MM.1S (cell line): Measurements from ENCODE around the gene TMED8.

Source experiments
- DNase-seq: peaks from one replicate; pipeline ENCODE4 v3.0.0-alpha.2; 2015
- H2AFZ ChIP-seq: fragments of 300-600 bp; sonication (generic); 2 replicates; pipeline ENCODE4 v1.6.0; 2016; ENCODE audit warnings: antibody characterized with exemption, low read length
- H3F3A ChIP-seq: fragments of 300-600 bp; sonication (generic); 2 replicates; pipeline ENCODE4 v1.6.1; 2016; ENCODE audit warnings: mild to moderate bottlenecking, antibody characterized with exemption, low read length, moderate library complexity, mixed read lengths; ENCODE audit not compliant: insufficient read depth
- H3K27ac ChIP-seq: fragments of 300-600 bp; sonication (generic); 2 replicates; pipeline ENCODE4 v1.5.1; 2016; ENCODE audit warnings: mild to moderate bottlenecking, low read length
- H3K27me3 ChIP-seq: fragments of 300-600 bp; sonication (generic); replicated peaks from 2 replicates; pipeline ENCODE4 v1.6.0; 2016; ENCODE audit warnings: low read length; ENCODE audit not compliant: insufficient read depth
- H3K36me3 ChIP-seq: fragments of 300-600 bp; sonication (generic); replicated peaks from 2 replicates; pipeline ENCODE4 v1.6.1; 2016; ENCODE audit warnings: mild to moderate bottlenecking, low read length, mixed read lengths; ENCODE audit not compliant: insufficient read depth
- H3K4me1 ChIP-seq: fragments of 300-600 bp; sonication (generic); 2 replicates; pipeline ENCODE4 v1.6.1; 2016; ENCODE audit warnings: low read length, mixed read lengths
- H3K4me2 ChIP-seq: fragments of 300-600 bp; sonication (generic); 2 replicates; pipeline ENCODE4 v1.6.0; 2016; ENCODE audit warnings: low read depth, low read length
- H3K4me3 ChIP-seq: fragments of 300-600 bp; sonication (generic); 2 replicates; pipeline ENCODE4 v1.5.1; 2016; ENCODE audit warnings: low read length, mixed read lengths
- H3K79me2 ChIP-seq: fragments of 300-600 bp; sonication (generic); 2 replicates; pipeline ENCODE4 v1.6.1; 2016; ENCODE audit warnings: mixed run types, low read length, mixed read lengths
- H3K9ac ChIP-seq: fragments of 300-600 bp; sonication (generic); 2 replicates; pipeline ENCODE4 v1.6.1; 2016; ENCODE audit warnings: low read length, mixed read lengths
- H3K9me2 ChIP-seq: fragments of 300-600 bp; sonication (generic); replicated peaks from 2 replicates; pipeline ENCODE4 v1.6.1; 2016; ENCODE audit warnings: mild to moderate bottlenecking, low read length, mixed read lengths; ENCODE audit not compliant: insufficient read depth
- H3K9me3 ChIP-seq: fragments of 300-600 bp; sonication (generic); replicated peaks from 2 replicates; pipeline ENCODE4 v1.6.1; 2016; ENCODE audit warnings: mild to moderate bottlenecking, low read length, mixed read lengths; ENCODE audit not compliant: insufficient read depth
- H4K20me1 ChIP-seq: fragments of 300-600 bp; sonication (generic); 2 replicates; pipeline ENCODE4 v1.6.1; 2016; ENCODE audit warnings: mild to moderate bottlenecking, low read length, moderate library complexity, mixed read lengths; ENCODE audit not compliant: insufficient read depth
- EZH2 ChIP-seq: fragments of 300-600 bp; sonication (generic); optimal IDR thresholded peaks from 2 replicates; pipeline ENCODE3; 2017; ENCODE audit warnings: low read depth, mild to moderate bottlenecking, antibody characterized with exemption, low read length, mixed read lengths
- EZH2phosphoT487 ChIP-seq: fragments of 300-600 bp; sonication (generic); IDR thresholded peaks from 2 replicates; pipeline ENCODE4 v1.6.1; 2018; ENCODE audit warnings: antibody characterized with exemption, low read length
- TF ChIP-seq, protein P1 (sequence below): fragments of 300-600 bp; sonication (generic); IDR thresholded peaks from 2 replicates; pipeline ENCODE4 v1.5.1; 2016; ENCODE audit warnings: antibody characterized with exemption, low read length, mixed read lengths

The TMED8 gene

DNA sequence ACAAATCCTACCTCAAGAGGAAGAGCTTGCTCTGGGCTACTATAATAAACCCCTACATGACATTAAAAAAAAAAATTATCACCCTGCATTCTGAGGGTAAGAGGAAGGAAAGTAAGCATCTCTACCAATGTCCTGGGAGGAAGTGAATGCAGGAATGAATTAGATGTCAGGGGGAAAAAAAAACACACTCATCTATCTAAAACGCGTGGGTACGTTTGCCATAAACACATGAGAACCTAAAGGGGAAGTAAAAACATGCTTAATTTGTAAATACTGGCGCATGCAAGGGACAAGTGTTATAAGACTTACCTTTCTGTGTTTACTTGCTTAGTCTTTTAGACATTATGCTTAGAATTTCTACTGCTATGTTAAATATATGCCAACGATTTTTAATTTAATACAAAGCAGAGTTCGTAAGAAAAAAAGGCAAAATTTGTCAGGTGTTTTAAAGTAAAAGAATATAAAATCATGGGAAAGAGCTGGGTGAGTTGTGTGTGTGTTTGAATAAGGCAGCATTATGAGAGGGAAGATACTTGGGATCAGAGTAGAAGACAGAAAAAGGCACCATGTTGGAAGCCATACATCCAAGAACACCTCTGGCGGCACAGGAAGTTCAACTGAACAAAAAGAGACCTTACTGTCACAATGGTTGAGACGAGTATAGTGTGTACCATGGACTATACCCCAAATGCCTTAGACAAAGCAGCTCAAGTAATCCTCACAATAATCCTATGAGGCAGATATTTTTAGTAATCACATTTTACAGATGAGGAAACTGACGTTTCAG lies 1.5 kb downstream of the TMED8 start:
- no peaks in the 10 kb centered on the region for H3K36me3 ChIP-seq
- H3K4me1 ChIP-seq = 0 out of 2 replicates have a peak, but pooled peaks cover 3% of the 10 kb centered on the region
- no peak for DNase-seq
- peak overlapping the region; percentile 76; the same call in 1 of the 2 replicates for H3K9ac ChIP-seq
- TF ChIP-seq EZH2 = no peak
- no peak for TF ChIP-seq EZH2phosphoT487
- H3K4me2 ChIP-seq = peak overlapping the region; percentile 84; the same call in 1 of the 2 replicates
- H3F3A ChIP-seq = no peaks in the 10 kb centered on the region
- H3K27ac ChIP-seq = no peak overlapping the region
- H3K4me3 ChIP-seq = peak overlapping the region; percentile 79; the same call in 1 of the 2 replicates
- peaks cover 10% of the 10 kb centered on the region; the same call in 1 of the 2 replicates for H3K79me2 ChIP-seq
- no peaks in the 10 kb centered on the region for H3K9me2 ChIP-seq
- no peaks in the 10 kb centered on the region for H3K27me3 ChIP-seq
- no peaks in the 10 kb centered on the region for H4K20me1 ChIP-seq
- no peak overlapping the region for H2AFZ ChIP-seq
- no peaks in the 10 kb centered on the region for H3K9me3 ChIP-seq

DNA sequence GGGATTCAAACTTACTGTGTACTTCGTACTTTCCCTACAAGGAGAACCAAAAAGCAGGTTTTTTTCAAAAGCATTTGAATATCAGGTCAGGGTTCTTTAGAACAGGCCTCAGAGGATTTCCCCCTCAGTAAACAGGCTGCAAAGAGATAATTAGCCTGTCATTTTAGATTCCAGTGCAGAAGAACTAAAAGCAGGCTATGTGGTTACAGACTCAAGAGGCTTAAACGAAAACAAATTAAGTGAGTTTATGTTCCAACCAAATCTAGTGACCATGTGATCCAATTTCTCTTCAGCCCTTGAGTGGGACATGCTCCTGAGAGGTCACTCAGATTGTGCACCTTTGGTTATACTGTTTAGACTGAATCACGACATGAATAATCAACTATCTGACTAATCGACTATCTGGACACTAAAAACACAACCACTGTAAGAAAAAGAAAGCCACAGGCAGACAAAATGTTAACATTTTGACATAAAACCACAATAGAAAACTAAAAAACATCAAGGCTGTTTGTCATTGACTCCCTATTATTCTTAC lies 4.5 kb downstream of the TMED8 start:
- no peak for DNase-seq
- Histone ChIP-seq H3K4me3 (no peak overlapping the region), H4K20me1 (no peaks in the 10 kb centered on the region), H3F3A (no peaks in the 10 kb centered on the region), H3K4me2 (no peak overlapping the region), H3K36me3 (no peaks in the 10 kb centered on the region), H3K79me2 (peaks cover 10% of the 10 kb centered on the region; the same call in 1 of the 2 replicates), H3K9ac (no peak overlapping the region), H3K4me1 (0 out of 2 replicates have a peak, but pooled peaks cover 3% of the 10 kb centered on the region), H2AFZ (no peak overlapping the region), H3K9me3 (no peaks in the 10 kb centered on the region), H3K27ac (no peak overlapping the region), H3K27me3 (no peaks in the 10 kb centered on the region), H3K9me2 (no peaks in the 10 kb centered on the region)
- TF ChIP-seq EZH2phosphoT487 (no peak), EZH2 (no peak)
- TF ChIP-seq, protein P1, sequence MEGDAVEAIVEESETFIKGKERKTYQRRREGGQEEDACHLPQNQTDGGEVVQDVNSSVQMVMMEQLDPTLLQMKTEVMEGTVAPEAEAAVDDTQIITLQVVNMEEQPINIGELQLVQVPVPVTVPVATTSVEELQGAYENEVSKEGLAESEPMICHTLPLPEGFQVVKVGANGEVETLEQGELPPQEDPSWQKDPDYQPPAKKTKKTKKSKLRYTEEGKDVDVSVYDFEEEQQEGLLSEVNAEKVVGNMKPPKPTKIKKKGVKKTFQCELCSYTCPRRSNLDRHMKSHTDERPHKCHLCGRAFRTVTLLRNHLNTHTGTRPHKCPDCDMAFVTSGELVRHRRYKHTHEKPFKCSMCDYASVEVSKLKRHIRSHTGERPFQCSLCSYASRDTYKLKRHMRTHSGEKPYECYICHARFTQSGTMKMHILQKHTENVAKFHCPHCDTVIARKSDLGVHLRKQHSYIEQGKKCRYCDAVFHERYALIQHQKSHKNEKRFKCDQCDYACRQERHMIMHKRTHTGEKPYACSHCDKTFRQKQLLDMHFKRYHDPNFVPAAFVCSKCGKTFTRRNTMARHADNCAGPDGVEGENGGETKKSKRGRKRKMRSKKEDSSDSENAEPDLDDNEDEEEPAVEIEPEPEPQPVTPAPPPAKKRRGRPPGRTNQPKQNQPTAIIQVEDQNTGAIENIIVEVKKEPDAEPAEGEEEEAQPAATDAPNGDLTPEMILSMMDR = no peak

DNA sequence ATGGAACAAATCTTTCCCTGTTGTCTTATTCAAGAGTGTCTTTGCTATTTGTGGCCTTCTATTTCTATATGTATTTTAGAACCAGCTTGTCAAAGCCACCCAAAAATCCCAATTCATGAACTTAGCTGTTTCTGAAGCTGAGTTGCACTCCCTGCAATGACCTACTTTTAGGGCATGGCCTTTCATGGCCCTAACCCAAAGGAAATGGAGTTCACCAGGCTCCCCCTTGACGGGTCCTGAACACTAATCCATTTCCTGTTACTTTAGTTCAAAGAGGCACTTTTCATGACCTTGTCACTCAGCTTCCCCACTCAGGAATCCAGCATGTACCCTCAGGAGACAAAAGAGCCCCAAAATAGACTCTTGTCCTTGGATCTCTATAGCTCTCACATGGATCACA lies 7.6 kb downstream of the TMED8 start:
- Histone ChIP-seq H2AFZ (no peak overlapping the region), H3K9ac (no peak overlapping the region), H3K4me2 (no peak overlapping the region), H3K27ac (no peak overlapping the region), H3K27me3 (no peaks in the 10 kb centered on the region), H3K4me3 (no peak overlapping the region), H3K79me2 (no peaks in the 10 kb centered on the region), H4K20me1 (no peaks in the 10 kb centered on the region), H3K36me3 (no peaks in the 10 kb centered on the region), H3K4me1 (no peaks in the 10 kb centered on the region), H3K9me3 (no peaks in the 10 kb centered on the region), H3K9me2 (no peaks in the 10 kb centered on the region), H3F3A (no peaks in the 10 kb centered on the region)
- no peak for DNase-seq
- TF ChIP-seq EZH2phosphoT487 = no peak
- no peak for TF ChIP-seq EZH2
- TF ChIP-seq, protein P1 = no peak
